Stimulated activated CD4-positive, alpha-beta T cell treated with anti-CD3 and anti-CD28 coated beads, Interleukin-15, amount 100 ng/mL, for 1 hour (primary cell): Measurements from ENCODE around the gene PHF20.
A peak's percentile ranks its signal among the peaks of the same experiment; 100 is the strongest.
"Not testable (repeated sequence)": the region's sequence is repeated elsewhere in the genome, so short reads cannot be mapped to it uniquely, and the experiment has no call there.

Experiments
- DNase-seq, 2 donors: peaks; one replicate each; pipeline ENCODE4 v3.0.0-alpha.2; 2020; ENCODE audit warnings: low read depth in 1 of 2, low spot score in 1 of 2

The PHF20 gene

GRCh38 chr20:35918021-35918420 is 146.2 kb downstream of the PHF20 start:
- no peak for DNase-seq

DNA sequence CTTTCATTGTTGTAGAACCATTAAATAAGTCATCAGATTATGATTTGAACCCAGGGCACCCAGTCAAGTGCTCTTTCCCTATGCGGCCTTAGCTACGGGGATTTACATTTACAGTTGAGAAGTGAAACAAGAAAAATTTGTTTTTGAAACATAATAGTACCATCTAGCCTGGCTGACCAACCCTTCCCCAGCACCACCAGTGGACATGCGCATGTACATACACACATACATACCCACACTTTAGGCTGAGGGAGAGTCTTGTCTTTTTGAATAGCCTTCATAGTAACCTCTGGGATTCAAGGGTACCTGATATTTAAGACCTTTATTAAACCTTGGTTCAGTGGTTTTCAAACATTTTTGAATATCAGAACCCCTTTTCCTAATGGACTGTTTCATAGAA is 148.7 kb downstream of the PHF20 start:
- no peak for DNase-seq

GRCh38 chr20:35929301-35929700 is 157.5 kb downstream of the PHF20 start:
- DNase-seq, result no peak

DNA sequence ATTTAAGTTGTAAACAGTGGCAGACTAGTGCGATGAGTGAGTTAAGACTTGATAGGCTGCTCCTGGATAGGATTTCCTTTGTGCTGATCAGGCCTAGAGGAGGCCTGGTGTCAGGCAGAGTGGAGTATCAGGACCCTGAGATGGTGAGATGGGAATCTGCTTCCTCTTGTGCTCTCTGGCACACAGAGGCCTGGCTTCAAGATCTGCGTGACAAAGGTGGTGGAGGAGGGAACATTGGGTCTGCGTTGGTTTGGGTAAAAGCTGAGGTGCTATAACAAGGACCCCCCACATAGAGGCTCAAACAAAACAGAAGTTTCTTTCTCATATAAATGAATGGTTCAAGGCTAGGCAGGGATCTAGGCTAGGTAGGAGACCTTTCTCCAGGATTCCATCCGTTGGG is 162.2 kb downstream of the PHF20 start:
- no peak for DNase-seq

DNA sequence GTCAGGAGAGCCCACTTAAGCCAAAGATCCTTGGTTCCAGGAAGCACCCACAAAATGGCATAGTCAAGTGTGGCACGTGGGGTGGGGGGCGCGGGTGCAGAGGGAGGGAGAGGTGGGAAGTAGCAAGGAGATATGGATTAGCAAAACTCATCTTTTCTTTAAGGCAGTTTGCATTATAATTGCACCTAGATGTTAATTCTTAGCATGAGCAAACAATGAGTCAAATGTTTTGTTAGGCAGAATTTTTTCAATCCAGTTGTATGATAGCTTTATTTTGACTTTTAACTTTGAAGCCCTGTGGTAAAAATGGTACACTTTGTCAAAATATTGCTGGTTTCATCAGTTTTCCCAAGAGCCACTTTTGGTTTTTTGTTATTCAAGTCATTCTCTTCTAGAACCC is 167.4 kb downstream of the PHF20 start:
- no peak for DNase-seq

GRCh38 chr20:35941620-35942019 is 169.8 kb downstream of the PHF20 start:
- DNase-seq, result no peak

DNA sequence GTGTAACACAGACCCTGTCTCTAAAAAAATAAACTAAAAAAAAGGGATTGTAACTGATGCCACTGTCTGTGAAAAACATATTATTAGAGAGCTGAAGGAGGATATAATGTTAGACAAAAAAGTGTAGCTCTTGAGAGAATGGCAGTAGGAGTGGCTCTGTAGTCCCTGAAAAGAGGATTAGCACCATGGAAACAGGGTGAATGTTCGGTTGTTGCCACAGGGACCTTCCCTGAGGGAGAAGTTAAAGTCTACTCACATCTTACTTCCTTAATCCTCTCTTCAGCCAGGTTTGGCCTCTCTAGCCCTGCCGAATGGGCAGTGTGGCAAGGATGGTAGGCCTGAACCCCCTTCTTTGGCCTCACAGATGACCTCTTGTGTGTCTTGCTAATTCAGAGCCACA is 170.4 kb downstream of the PHF20 start:
- DNase-seq, result no peak

DNA sequence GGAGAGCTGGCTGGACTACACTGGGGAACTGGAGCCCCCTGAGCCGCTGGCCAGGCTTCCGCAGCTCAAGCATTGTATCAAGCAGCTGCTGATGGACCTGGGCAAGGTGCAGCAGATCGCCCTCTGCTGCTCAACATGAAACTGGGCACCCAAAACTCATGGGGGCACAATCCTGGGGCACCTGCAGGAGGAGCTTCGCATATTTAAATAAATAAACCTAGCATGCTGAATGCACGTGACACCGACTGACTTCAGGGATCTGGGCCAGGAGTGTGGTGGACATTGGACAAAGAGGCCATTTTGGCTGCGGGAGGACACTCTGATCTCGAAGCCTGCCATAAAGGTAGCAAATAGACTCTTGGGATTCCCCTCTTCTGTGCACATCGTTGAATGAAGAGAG is 175.7 kb downstream of the PHF20 start:
- no peak for DNase-seq

DNA sequence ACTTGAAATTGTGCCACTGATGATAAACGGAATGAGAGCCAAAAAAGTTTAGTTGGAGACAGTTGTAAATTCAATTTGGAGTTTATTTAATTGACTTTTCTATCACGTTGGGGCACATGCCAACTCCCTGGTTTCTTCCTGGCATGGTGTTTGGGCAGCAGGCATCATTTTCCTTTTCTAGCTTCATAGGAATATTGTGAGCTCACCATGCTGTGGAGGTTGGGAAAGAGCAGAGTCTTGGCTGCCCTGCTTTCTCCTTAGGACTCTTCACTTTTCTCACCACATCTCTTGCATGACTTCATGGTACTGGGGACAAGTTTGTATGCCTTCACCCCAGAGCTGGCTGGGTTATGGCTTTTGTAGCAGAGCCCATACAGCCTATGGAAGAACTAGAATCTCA is 176.1 kb downstream of the PHF20 start:
- no peak for DNase-seq

- no peak for DNase-seq
Measured at GRCh38 chr20:35950093-35950492, 178.3 kb downstream of the PHF20 start.

DNA sequence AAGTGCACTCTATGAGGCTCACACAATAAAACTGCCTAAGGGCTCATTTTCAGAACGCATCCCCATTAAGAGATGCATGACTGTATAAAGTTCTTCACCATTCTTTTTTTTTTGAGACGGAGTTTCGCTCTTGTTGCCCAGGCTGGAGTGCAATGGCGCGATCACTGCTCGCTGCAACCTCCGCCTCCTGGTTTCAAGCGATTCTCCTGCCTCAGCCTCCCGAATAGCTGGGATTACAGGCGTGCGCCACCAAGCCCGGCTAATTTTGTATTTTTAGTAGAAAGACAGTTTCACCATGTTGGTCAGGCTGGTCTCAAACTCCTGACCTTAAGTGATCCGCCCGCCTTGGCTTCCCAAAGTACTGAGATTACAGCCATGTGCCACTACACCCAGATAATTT is 180.3 kb downstream of the PHF20 start:
- DNase-seq, result not testable (repeated sequence)

- DNase-seq, result no peak
Measured at GRCh38 chr20:35952480-35953386, 180.9 kb downstream of the PHF20 start.

- DNase-seq, result peak; percentile 42
Measured at GRCh38 chr20:35953387-35954199, 181.8 kb downstream of the PHF20 start.

- peak; percentile 91 to 94 for DNase-seq
Measured at GRCh38 chr20:35954200-35954906, 182.5 kb downstream of the PHF20 start, which contains the start of gene SCAND1. SCAND1 (minus strand) TSS chr20:35954502; CDS start chr20:35954284, 218 bp downstream.

GRCh38 chr20:35954907-35955251 is 183.1 kb downstream of the PHF20 start:
- DNase-seq, result no peak

- DNase-seq, result no peak
Measured at GRCh38 chr20:35956616-35957015, 184.8 kb downstream of the PHF20 start.

DNA sequence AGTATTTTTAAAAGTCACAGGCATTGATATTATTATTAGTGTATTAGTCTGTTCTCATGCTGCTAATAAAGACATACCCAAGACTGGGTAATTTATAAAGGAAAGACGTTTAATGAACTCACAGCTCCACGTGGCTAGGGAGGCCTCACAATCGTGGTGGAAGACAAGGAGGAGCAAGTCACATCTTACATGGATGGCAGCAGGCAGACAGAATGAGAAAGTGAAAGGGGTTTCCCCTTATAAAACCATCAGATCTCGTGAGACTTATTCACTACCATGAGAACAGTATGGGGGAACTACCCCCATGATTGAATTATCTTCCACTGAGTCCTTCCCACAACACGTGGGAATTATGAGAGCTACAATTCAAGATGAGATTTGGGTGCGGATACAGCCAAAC is 187.5 kb downstream of the PHF20 start:
- not testable (repeated sequence) for DNase-seq

DNA sequence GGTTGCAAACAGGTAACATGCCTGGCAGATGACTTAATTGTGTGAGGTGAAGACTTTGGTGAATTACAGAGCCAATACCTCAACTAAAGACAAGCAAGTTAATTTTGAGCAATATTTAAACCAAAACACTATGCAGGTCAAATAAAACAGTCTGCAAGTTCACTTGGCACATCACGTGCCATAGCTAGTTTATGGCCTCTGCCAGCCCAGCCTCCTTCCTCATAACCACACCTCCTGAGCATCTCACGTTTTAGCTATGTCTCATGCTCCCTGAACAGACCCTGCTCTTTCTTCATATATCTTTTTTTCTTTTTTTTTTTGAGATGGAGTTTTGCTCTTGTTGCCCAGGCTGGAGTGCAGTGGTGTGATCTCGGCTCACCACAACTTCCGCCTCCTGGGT is 192.1 kb downstream of the PHF20 start:
- DNase-seq, result no peak

DNA sequence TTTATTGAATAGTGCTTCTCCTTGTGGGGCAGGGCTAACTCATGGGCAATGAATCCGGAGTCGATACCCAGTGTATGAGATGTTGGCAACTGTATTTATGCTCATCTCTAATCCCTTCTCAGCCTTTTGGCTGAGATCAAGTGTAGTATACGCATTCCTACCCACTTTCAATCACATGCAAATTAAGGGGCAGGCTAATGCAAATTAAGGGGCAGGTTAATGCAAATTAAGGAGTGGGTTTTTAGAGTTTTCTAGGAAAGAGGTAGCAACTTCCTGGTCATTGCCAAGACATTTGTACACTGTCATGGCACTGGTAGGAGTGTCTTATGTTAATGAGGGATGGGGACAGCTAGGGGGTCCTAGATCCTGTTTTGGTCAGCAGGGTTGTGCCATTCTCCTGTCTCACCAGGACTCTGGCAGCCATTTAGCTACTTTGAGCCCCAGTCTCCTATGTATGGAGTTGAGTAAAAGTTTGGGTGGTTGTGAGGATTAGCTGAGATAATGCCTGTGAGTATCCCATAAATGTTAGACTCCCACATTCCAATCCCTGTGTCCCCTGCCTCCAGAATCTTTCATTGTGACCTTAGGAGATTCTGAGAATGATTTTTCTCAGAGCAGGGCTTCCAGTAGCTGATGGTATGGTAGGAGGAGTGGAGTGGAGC is 196.3 kb downstream of the PHF20 start, which contains the start of gene CNBD2:
TSS of gene CNBD2 (plus strand) at position 612 of the 662 bp plus-strand sequence. CDS start 173 bp downstream, outside the sequence.
- DNase-seq, result no peak

GRCh38 chr20:35968930-35969329 is 197.1 kb downstream of the PHF20 start:
- DNase-seq, result no peak

DNA sequence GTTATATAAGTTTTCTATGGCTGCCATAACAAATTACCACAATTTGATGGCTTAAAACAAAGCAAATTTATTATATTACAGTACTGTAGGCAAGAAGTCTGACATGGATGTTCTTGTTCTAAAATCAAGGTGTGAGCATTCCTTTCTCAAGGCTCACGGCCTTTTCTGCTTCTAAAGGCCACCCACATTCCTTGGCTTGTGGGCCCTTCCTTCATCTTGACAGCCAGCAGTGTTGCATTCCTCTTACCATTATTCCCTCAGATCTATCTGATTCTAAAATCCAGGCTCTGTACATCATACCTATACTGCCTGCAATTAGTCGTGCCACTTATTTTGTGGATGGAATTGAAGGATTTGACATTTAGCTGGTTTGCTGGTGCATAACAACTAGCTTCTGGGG is 200.2 kb downstream of the PHF20 start:
- no peak for DNase-seq
